Renal cortex interstitium (tissue), 11 donors: ENCODE results near the gene BOC. TPM values are rescaled to one million over a fixed set of nuclear protein-coding genes. Genes with fewer than 3 reads are reported as not detected.
A peak's percentile ranks its signal among the peaks of the same experiment; 100 is the strongest.

ENCODE experiments used
- DNase-seq, 11 donors: peaks; one replicate each; pipeline ENCODE4 v3.0.0-alpha.2; 2013; ENCODE audit warnings: low read depth in 9 of 11, low spot score in 4 of 11; ENCODE audit errors: extremely low read depth in 1 of 11
- polyA plus RNA-seq, 3 donors: library from polyadenylated mRNA; unstranded; fragments of 120-200 nt; gene quantifications; one replicate each; pipeline ENCODE4 v1.2.1, GENCODE V29; 2013; ENCODE audit not compliant: insufficient read length in 3 of 3

BOC gene
- polyA plus RNA-seq, 3 donors: 31.4 to 33.3 (median 32.8) TPM

- DNase-seq: peak in 5 of 11 donors; percentile 38 to 63 (median 45)
These were observed 30.1 kb downstream of the BOC start for GRCh38 chr3:113241292-113242095.

- peak in 3 of 11 donors; percentile 51 to 67 (median 66) for DNase-seq
These were observed 30.8 kb downstream of the BOC start for GRCh38 chr3:113242096-113242581.

- no peak for DNase-seq
These were observed 31.7 kb downstream of the BOC start for GRCh38 chr3:113243071-113243470.

- DNase-seq: no peak
These were observed 32.5 kb downstream of the BOC start for GRCh38 chr3:113243846-113244245.

GRCh38 chr3:113245761-113246161 lies 34.4 kb downstream of the BOC start:
- no peak for DNase-seq

GRCh38 chr3:113247068-113247467 lies 35.7 kb downstream of the BOC start:
- no peak for DNase-seq

GRCh38 chr3:113247675-113248458 lies 36.5 kb downstream of the BOC start:
- DNase-seq: no peak

- no peak for DNase-seq
These were observed 37.8 kb downstream of the BOC start for GRCh38 chr3:113249111-113249510.

- no peak for DNase-seq
These were observed 38.2 kb downstream of the BOC start for GRCh38 chr3:113249601-113250000.

GRCh38 chr3:113250566-113250965 lies 39.2 kb downstream of the BOC start:
- no peak for DNase-seq

- no peak for DNase-seq
These were observed 40.5 kb downstream of the BOC start for GRCh38 chr3:113251817-113252216.

GRCh38 chr3:113252553-113252952 lies 41.2 kb downstream of the BOC start:
- DNase-seq: no peak

- no peak for DNase-seq
These were observed 42.3 kb downstream of the BOC start for GRCh38 chr3:113253702-113254101.

GRCh38 chr3:113254171-113254947 lies 43.0 kb downstream of the BOC start:
- peak in 2 of 11 donors; percentile 57 to 61 for DNase-seq

GRCh38 chr3:113255100-113255853 lies 43.9 kb downstream of the BOC start:
- DNase-seq: no peak

- no peak for DNase-seq
These were observed 44.7 kb downstream of the BOC start for GRCh38 chr3:113255854-113256615.

GRCh38 chr3:113258361-113258760 lies 47.0 kb downstream of the BOC start:
- DNase-seq: no peak

GRCh38 chr3:113259196-113259595 lies 47.8 kb downstream of the BOC start:
- no peak for DNase-seq
